ENCODE data around the gene PCDH12.

Gene PCDH12

GRCh38 chr5:141997358-141997960 lies 39.5 kb upstream of the PCDH12 start:
- no peak overlapping the region for H3K4me3 ChIP-seq (ENCODE audit: low read depth, low read length)
- TF ChIP-seq CTCF (IDR thresholded peaks at IDR 0.05; ENCODE audit: borderline replicate concordance, insufficient read depth, low read depth, low read length): no peak

- no peak overlapping the region for H3K4me3 ChIP-seq (ENCODE audit: low read depth, low read length)
- TF ChIP-seq CTCF (IDR thresholded peaks at IDR 0.05; ENCODE audit: borderline replicate concordance, insufficient read depth, low read depth, low read length): no peak
These were observed 37.7 kb upstream of the PCDH12 start for GRCh38 chr5:141995656-141996055.

- H3K4me3 ChIP-seq (ENCODE audit: low read depth, low read length): no peak overlapping the region
- TF ChIP-seq CTCF (IDR thresholded peaks at IDR 0.05; ENCODE audit: borderline replicate concordance, insufficient read depth, low read depth, low read length): no peak
These were observed 36.6 kb upstream of the PCDH12 start for GRCh38 chr5:141994511-141995136.

DNA sequence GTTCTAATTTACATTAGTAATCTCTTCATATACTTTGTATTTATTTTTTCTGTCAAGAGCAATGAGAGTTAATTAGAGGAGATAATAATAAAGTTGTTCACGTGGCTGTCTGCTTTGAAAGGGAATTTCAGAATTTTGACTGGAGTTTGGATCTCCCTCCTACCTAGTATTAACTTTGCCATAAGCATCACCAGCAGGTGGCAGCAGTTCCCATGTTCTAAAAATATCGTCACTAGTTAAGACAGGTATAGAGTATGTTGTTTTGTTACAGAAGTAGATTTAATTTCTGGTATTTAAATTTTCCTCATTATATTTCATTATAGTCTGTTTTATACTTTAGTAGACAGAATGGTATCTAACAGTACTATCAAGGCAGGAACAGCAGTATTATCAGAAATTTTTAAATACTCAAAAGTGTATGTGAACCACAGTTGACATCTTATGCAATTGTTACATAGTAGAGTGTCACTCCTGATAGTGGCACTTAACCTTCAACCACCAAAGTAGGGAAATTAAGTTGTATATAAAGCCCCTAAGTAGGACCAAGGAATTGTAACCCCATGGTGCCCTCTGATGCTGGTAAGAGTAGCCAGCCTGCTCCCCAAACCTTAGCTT lies 34.5 kb upstream of the PCDH12 start:
- TF ChIP-seq CTCF (IDR thresholded peaks at IDR 0.05; ENCODE audit: borderline replicate concordance, insufficient read depth, low read depth, low read length): peak; percentile 55; the same call in 1 of the 2 replicates
- H3K4me3 ChIP-seq (ENCODE audit: low read depth, low read length): no peak overlapping the region

DNA sequence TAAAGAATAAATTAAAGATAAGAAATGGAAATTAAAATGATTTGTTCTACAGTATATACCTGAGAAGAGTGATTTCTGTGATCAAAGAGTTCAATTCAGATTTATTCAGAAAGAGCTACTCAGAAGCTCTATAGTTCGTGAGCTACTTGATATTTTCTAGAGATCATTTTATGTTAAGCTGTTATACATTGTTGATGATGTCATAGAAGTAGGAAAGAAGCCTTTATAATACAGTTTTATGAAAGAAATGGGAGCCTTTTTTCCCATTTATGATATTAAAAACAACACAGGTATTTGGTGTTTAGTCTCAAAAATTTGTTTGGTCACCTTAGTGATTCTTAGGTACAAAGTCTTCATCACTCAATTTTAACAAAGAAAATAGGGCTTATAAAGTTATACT lies 31.7 kb upstream of the PCDH12 start:
- H3K4me3 ChIP-seq (ENCODE audit: low read depth, low read length): no peak overlapping the region
- no peak for TF ChIP-seq CTCF (IDR thresholded peaks at IDR 0.05; ENCODE audit: borderline replicate concordance, insufficient read depth, low read depth, low read length)

GRCh38 chr5:141986072-141986471 lies 28.1 kb upstream of the PCDH12 start:
- no peak for TF ChIP-seq CTCF (IDR thresholded peaks at IDR 0.05; ENCODE audit: borderline replicate concordance, insufficient read depth, low read depth, low read length)
- no peak overlapping the region for H3K4me3 ChIP-seq (ENCODE audit: low read depth, low read length)

- no peak for TF ChIP-seq CTCF (IDR thresholded peaks at IDR 0.05; ENCODE audit: borderline replicate concordance, insufficient read depth, low read depth, low read length)
These were observed 24.6 kb upstream of the PCDH12 start for GRCh38 chr5:141982626-141983025.

More at GRCh38 chr5:141982626-141983025, 24.6 kb upstream of the PCDH12 start:
- no peak overlapping the region for H3K4me3 ChIP-seq (ENCODE audit: low read depth, low read length)
